IPS DF 4.7 (cell line): Measurements from ENCODE around the gene GFRA4.
"Not testable (repeated sequence)": the region's sequence is repeated elsewhere in the genome, so short reads cannot be mapped to it uniquely, and the experiment has no call there.

Experiments used
- DNase-seq: peaks from one replicate; pipeline ENCODE4 v3.0.0-alpha.2; 2013; ENCODE audit warnings: low spot score; ENCODE audit errors: extremely low read depth

The GFRA4 gene

GRCh38 chr20:3622406-3622805 lies 40.8 kb downstream of the GFRA4 start:
- DNase-seq = no peak

GRCh38 chr20:3621111-3621510 lies 42.1 kb downstream of the GFRA4 start:
- DNase-seq = no peak

GRCh38 chr20:3616250-3616649 lies 46.9 kb downstream of the GFRA4 start:
- no peak for DNase-seq

- DNase-seq = not testable (repeated sequence)
Measured at GRCh38 chr20:3615171-3615840, 47.9 kb downstream of the GFRA4 start.

GRCh38 chr20:3614466-3614865 lies 48.7 kb downstream of the GFRA4 start:
- no peak for DNase-seq

- DNase-seq = no peak
Measured at GRCh38 chr20:3613821-3614440, 49.3 kb downstream of the GFRA4 start.

- no peak for DNase-seq
Measured at GRCh38 chr20:3612795-3613572, 50.2 kb downstream of the GFRA4 start.

- no peak for DNase-seq
Measured at GRCh38 chr20:3611901-3612300, 51.3 kb downstream of the GFRA4 start.
